GF-D8 (cell line): ENCODE results near the gene OLFM2.
"Not testable (repeated sequence)": the region's sequence is repeated elsewhere in the genome, so short reads cannot be mapped to it uniquely, and the experiment has no call there.

ENCODE experiments used
- DNase-seq: peaks from one replicate; lab custom pipeline; 2025; lab: John Stamatoyannopoulos, UW

Gene OLFM2

DNA sequence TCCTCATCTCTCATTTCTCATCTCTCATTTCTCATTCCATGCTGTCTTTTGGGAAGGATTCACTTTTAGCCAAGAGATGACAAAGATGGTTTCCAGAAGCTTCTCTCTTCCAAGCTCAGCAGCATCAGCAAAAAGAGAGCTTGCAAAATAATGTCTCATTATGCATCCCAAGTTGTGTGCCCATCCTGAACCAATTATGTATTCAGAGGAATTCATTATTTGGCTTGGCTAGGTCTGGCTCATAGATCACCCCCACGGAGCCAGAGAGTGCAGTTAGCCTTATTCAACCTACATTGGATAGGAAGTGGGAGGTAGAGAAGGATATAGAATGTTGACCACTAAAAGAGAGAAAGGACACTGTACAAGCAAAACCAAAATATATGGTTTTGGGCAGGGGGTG is 5.4 kb upstream of the OLFM2 start:
- DNase-seq: no peak

GRCh38 chr19:9941231-9941630 is 4.9 kb upstream of the OLFM2 start:
- no peak for DNase-seq

DNA sequence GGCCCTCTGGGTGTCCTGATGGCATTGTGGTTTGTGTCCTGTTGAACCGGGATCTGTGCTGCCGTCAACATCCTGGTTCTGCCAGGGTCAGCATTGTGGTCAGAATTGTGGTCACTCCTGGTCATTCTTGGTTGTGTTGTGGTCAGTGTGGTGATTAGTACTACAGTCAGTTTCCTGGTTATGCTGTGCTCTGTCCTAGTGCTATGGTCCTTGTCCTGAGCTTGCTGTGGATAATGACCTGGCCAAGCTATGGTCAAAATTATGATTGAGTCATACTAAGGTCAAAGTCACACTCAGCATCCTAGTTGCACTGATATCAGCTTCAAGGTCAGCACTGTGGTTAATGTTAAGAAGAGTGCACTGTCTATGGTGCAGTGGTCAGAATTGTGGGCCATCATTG is 4.5 kb upstream of the OLFM2 start:
- DNase-seq: no peak

- no peak for DNase-seq
Observed at GRCh38 chr19:9939301-9939913, 3.1 kb upstream of the OLFM2 start.

DNA sequence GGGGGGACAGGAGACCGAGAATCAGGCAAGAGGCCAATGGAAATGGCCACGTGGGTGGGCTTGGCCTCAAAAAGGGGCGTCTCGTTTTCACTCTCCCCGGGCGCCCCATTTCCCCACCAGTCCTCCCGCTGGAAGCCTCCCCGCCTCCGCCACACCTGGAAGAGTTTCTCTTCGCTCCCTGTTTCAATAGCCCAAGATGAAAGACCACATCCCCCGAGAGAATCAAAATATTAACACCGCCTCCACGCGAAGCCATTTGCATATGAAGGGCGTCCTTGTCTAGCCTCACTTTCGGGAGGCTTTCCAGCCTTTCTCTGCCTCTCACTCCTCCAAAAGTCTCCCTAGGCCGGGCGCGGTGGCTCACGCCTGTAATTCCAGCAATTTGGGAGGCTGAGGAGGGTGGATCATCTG is 691 bp upstream of the OLFM2 start:
- no peak for DNase-seq

DNA sequence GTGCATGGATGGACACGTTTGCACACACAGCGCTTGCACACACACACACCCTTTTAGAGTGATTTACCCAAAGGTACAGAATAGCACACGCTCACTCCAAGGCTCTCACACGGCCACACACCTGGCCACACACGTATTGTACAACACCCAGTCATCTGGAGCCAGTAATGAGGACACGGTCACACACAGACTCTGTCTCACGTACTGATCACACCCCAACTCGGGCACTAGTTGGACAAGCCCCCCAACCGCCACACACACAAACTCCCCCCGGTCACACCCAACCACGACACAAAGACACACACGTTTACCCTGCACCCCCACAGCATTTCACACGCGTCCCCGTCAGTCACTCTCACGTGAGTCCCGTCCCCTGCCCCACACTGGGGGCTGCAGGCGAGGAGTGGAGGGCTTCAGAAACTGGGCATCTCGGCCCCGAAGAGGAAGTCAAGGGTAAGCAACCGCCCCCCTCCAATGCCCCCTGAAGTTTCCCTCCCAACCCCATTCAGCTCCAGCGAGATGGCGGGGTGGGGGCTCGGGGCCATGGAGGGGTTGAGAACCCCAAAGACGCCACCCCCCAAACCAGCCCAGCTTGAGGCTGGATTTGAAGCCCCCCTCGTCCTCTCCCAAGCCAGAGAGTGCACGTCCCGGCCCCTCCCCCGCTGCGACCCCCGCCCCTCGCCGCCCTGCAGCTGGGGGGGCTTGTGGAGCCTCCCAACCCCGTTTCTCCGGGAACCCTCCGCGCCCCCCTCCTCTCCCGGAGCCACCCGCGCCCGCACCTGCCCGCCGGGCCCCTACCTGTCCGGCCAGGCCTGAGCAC is 599 bp downstream of the OLFM2 start:
- no peak for DNase-seq

DNA sequence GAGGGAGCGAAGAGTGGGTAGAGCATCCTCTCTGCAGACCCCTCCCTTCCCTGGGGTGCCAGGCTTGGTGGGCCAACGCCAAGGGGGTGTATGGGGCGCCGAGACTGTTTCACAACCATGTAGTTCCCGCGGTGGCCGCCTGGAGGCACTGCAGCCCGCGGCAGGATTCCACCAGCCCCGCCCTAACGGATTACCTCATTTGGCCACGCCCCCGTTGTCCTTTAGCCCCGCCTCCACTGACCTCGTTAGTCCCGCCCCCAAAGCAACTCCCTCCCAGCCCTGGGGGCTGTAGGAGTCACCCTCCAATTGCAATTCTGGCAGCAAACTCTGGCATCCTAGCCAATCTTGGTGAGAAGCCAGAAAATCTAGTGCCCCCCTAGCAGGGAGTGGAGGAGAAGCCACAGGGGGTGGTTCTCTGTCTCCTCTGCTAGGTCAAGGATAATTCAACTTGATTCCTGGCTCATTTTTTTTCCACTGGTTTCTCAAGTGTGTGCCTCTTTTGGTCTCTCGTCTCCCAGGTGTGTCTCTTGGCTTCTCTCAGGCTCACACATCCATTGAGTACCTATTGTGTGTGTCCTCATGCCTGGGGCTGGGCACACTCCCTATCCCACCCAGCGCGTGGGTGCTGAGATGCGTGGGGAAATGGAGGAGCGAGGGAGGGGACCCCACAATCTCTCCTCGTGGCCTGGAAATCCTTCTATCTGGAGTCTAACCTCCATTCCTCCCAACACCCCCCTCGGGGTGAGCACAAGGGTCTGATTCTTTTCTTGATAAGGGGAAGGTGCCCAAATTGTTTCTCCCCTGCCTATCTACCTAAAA is 2.0 kb downstream of the OLFM2 start:
- no peak for DNase-seq

DNA sequence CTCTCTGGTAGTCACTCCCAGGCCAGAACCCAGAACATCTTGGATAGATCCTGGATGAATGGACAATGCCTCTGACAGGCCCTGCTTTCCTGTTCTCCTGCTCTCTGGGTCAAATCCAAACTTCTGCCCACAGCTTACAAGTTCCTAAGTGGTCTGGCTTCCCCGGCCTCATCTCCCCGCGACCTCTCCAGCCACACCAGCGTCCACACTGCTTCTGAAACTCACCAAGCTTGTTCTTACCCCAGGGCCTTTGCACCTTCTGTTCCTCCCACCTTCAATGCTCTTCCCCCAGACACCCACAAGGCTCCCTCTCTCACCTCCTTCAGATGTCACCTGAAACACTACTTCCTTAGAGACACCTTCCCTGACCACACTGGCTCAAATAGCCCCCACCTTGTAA is 3.5 kb downstream of the OLFM2 start:
- DNase-seq: no peak

DNA sequence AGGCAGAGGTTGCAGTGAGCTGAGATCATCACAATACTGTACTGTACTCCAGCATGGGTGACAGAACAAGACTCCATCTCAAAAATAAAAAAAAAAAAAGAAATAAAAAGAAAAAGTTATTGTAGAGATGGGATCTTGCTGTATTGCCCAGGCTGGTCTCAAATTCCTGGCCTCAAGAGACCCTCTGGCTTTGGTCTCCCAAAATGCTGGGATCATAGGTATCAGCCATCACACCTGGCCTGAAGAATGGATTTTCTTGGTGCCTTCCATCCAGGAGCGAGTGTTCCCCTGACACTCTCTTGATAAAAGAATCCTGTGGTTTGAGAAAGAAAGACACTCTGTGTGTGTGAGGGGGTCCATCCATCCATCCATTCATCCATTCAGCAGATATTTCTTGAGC is 4.7 kb downstream of the OLFM2 start:
- DNase-seq: no peak

DNA sequence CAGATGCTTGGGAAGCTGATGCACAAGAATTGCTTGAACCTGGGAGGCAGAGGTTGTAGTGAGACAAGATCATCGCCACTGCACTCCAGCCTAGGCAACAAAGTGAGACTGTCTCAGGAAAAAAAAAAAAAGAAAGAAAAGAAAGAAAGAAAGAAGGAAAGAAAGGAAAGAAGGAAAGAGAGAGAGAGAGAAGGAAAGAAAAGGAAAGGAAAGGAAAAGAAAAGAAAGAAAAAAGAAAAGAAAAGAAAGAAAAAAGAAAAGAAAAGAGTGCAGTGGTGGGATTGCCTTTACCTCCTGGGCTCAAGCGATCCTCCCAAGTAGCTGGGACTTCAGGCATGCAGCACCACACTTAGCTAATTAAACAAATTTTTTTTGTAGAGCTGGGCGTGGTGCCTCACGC is 12.9 kb downstream of the OLFM2 start:
- no peak for DNase-seq

- not testable (repeated sequence) for DNase-seq
Observed at GRCh38 chr19:9922782-9923379, 13.4 kb downstream of the OLFM2 start.

GRCh38 chr19:9917321-9917720 is 19.0 kb downstream of the OLFM2 start:
- no peak for DNase-seq

- DNase-seq: no peak
Observed at GRCh38 chr19:9916719-9917118, 19.6 kb downstream of the OLFM2 start.

GRCh38 chr19:9914315-9915207 is 21.8 kb downstream of the OLFM2 start:
- DNase-seq: peak; percentile 43

- no peak for DNase-seq
Observed at GRCh38 chr19:9914001-9914314, 22.4 kb downstream of the OLFM2 start.

DNA sequence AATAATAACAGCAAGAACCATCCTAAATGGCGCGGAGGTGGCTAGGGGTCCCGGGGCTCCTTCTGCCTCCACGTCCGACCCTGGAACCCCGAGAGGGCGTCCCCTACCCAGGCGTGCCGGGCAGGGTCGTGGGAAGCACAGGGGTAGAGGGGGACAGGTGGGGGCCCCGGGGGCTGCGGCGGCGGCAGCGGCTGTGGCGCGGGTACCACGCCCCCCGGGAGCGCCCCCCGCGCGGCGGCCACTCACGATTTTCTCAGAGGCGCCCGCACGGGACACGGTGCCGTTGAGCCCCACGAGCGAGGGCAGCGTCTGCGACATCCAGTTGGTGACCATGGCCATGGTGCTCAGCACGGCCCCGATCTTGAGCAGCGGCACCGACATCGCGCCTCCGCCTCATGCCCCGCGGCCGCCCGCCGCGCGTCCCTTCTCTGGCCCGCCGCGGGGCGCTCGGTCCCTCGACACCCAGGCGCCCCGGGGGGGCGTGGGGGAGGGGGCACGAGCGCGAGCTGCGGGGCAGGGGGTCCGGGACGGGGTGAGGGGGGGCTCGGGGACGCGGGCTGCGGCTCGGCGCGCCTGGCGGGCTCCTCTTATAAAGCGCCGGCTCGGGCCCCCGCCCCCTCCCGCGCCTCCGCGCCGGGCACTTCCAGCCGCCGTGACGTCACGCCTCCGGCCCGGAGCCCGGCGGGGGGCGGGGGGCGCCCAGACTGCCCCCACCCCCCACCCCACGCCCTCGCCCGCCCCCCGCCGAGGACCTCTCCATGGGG is 22.9 kb downstream of the OLFM2 start:
- no peak for DNase-seq

DNA sequence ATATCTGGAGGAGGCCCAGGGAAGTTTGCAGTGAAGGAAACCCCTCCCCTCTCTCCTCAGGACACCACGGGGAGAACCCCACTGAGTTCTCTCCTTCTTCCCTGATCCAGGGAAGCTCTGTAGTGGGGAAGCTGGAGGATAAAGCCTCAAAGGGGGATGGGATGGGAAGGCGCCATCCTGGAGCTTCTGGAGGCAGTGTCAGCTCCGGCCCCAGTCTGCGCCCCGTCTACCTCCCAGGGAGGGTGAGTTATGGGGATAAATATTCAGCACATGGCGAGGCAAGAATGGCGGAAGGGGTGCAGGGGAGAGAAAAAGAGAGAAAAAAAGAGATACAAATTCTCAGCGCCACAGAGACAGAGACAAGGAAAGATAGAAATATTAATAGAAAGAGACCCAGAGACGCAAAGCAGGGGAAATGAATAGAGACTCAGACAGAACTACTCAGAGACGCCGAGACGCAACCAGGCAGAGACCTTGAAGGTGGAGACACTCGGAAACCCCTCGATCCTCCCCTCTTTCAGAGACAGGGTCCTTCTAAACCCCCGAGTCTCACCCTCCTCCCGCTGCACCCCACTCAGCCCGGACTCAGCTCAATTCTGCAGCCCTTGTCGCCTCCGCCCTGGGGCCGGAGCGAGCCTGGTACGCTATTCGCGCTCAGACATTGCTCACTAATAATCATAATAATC is 23.6 kb downstream of the OLFM2 start:
- DNase-seq: no peak

- DNase-seq: no peak
Observed at GRCh38 chr19:9911524-9912185, 24.7 kb downstream of the OLFM2 start.

DNA sequence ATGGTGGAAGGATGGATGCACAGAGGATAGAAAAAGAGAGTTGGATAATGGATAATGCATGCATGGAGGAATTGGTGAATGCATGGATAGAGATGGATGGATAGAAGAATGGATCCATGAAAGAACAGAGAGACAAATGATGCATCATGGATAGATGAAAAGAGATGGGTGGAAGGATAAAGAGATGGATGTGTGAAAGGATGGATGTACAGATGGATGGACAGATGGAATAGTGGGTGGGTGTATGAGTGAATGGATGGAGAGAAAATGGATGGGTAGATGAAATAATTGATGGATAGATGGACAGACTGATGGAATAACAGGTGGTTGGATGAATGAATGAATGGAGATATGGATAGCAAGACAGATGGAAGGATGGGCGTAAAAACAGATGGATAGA is 25.7 kb downstream of the OLFM2 start:
- no peak for DNase-seq

- DNase-seq: no peak
Observed at GRCh38 chr19:9909251-9909650, 27.1 kb downstream of the OLFM2 start.
